HG02970 (cell line): ENCODE measurements around the gene ADGRD2.

Source experiments
- ATAC-seq: cut with Tn5 transposase; IDR thresholded peaks from one replicate; pipeline ENCODE4 v1.9.1; 2021; ENCODE audit warnings: mild to moderate bottlenecking, moderate library complexity, moderate number of reproducible peaks; ENCODE audit not compliant: unreplicated experiment, low FRiP score

The ADGRD2 gene

GRCh38 chr9:124455820-124456219 is 5.6 kb downstream of the ADGRD2 start:
- ATAC-seq, result no peak

GRCh38 chr9:124456341-124457078 is 6.3 kb downstream of the ADGRD2 start:
- no peak for ATAC-seq

- no peak for ATAC-seq
Measured at GRCh38 chr9:124457079-124457886, 7.0 kb downstream of the ADGRD2 start.

GRCh38 chr9:124457887-124458431 is 7.7 kb downstream of the ADGRD2 start:
- no peak for ATAC-seq

GRCh38 chr9:124458441-124458840 is 8.2 kb downstream of the ADGRD2 start:
- ATAC-seq, result no peak

- no peak for ATAC-seq
Measured at GRCh38 chr9:124462739-124463138, 12.5 kb downstream of the ADGRD2 start.

GRCh38 chr9:124465736-124466135 is 15.5 kb downstream of the ADGRD2 start:
- ATAC-seq, result no peak

GRCh38 chr9:124467410-124468060 is 17.3 kb downstream of the ADGRD2 start:
- ATAC-seq, result no peak

GRCh38 chr9:124468061-124468740 is 17.9 kb downstream of the ADGRD2 start:
- no peak for ATAC-seq

GRCh38 chr9:124469011-124469832 is 19.0 kb downstream of the ADGRD2 start:
- ATAC-seq, result no peak

GRCh38 chr9:124470306-124470705 is 20.1 kb downstream of the ADGRD2 start:
- no peak for ATAC-seq

- ATAC-seq, result no peak
Measured at GRCh38 chr9:124470726-124471125, 20.5 kb downstream of the ADGRD2 start.

- ATAC-seq, result no peak
Measured at GRCh38 chr9:124471761-124472160, 21.5 kb downstream of the ADGRD2 start.

GRCh38 chr9:124472770-124473169 is 22.5 kb downstream of the ADGRD2 start:
- ATAC-seq, result no peak

- ATAC-seq, result no peak
Measured at GRCh38 chr9:124473310-124473709, 23.1 kb downstream of the ADGRD2 start.

- ATAC-seq, result no peak
Measured at GRCh38 chr9:124474151-124474550, 23.9 kb downstream of the ADGRD2 start.

- ATAC-seq, result no peak
Measured at GRCh38 chr9:124475158-124475867, 25.1 kb downstream of the ADGRD2 start.

- ATAC-seq, result no peak
Measured at GRCh38 chr9:124475868-124476690, 25.8 kb downstream of the ADGRD2 start.
